ENCODE data around the gene PARP16. TPM values are rescaled to one million over a fixed set of nuclear protein-coding genes. Genes with fewer than 3 reads are reported as not detected.

PARP16 gene
- total and polyA plus RNA-seq, 9 of the 15 experiments (the other 6 are each of a cell fraction or from before 2014, with no cell fraction given), result 3.0 to 9.9 (median 5.8) TPM

DNA sequence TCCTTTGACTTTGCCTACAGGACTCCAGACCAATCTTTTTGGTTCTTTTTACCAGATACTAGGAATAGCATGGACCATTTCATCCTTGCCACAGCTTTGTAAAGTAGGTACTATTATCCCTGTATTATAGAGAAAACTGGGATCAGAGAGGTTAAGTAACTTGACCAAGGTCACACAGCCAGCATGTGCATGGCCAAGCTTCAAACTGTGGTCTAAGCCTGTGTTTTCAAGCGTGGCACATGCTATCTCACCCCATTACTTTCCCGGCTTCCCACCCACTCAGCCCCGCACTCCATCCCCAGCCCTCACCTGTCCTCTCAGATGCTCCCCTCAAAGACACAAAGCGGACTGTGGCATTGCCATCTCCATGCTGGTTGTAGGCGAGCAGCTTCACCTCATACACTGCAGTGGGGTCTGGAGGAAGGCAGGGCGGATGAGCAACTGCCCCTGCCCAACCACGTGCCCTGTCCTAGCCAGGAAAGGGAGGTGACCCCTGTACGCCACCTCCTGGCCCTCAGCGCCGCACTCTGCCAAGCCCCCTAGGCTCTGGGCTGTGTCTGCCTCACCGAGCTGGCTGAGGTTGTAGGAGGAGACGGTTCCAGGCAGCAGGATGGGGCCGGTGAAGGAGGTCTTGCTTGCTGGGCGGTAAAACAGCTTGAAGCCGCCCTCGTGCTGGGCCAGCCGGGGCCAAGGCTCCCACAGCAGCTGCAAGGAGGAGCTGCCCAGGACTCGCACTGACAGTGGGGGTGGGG, 43.5 kb upstream of the PARP16 start (continued):
- TF ChIP-seq ZNF507 (tag; conservative IDR thresholded peaks at IDR 0.05) (no peak), RBM25 (IDR thresholded peaks at IDR 0.05; ENCODE audit: low read depth, low read length, severe bottlenecking) (peak; percentile 96)

DNA sequence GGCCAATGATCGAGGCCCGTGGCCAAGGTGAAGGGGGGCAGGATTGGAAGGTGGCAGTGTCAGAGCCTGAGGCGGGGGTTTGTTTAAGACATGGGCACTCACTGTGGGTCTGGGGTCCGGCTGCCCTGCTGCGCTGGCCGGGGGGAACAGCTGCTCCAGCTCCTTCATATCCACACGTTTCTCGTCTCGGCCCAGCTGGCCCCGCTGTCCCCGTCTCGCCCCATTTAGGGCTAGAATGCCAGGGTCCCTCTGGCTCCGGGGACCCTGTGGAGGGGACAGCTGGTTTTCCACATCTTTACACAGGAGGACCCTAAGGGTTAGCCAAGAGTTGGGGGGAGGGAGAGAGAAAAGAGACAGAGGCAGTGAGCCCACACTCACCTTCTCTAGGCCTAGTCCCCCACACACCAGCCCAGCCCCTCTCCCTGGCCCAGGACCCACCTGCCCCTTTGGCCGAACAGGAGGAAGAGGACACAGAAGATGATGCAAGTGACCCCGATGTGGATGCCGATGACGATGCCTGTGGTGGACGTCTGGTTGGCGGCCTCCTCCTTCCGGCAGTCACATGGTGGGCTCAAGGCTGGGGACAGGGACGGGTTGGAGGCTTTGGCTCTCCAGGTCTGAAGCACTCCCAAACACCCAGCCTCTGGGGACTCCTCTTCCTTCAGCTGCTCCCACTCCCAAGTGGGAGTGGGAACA, 42.8 kb upstream of the PARP16 start:
- H3K9ac ChIP-seq (ENCODE audit: insufficient read depth in 1 of 2, low read depth in 2 of 2, low read length in 2 of 2), result peak overlapping the region in 1 of 2 experiments; percentile 52; a peak in 1 of 4 replicates
- no peak for FAIRE-seq

More for the DNA sequence above, 42.8 kb upstream of the PARP16 start:
- H3K9me1 ChIP-seq (ENCODE audit: control insufficient read depth, insufficient read depth, low read length), result no peaks in the 10 kb centered on the region
- BruUV-seq (replicated peaks), result no TSS peak
- H2AFZ ChIP-seq (ENCODE audit: low read depth, low read length), result no peak overlapping the region
- H3K9me3 ChIP-seq (replicated peaks; ENCODE audit: control insufficient read depth, insufficient read depth, low read depth, low read length), result no peaks in the 10 kb centered on the region
- H3K4me3 ChIP-seq, result no peak overlapping the region
- intact Hi-C loops (cut with micrococcal nuclease) (no loop called here), in situ Hi-C loops (cut with MboI) (no loop called here)
- H3K4me1 ChIP-seq (replicated peaks in 1 of 2; ENCODE audit: control insufficient read depth in 2 of 2, insufficient read depth in 2 of 2, low read length in 2 of 2), result peaks cover 0 to 27% of the 10 kb centered on the region in 2 experiments; a peak in 2 of 5 replicates
- H3K79me2 ChIP-seq (ENCODE audit: control insufficient read depth, insufficient read depth, low read length), result no peaks in the 10 kb centered on the region
- TF ChIP-seq C11orf30 (IDR thresholded peaks at IDR 0.05; ENCODE audit: low read depth) (no peak), SP1 (CRISPR knock-in tag; IDR thresholded peaks at IDR 0.05) (no peak), JUNB (CRISPR knock-in tag; conservative IDR thresholded peaks at IDR 0.05) (no peak), CEBPG (CRISPR knock-in tag; IDR thresholded peaks at IDR 0.05) (peak; percentile 46; the same call in 1 of the 2 replicates), CEBPG (tag; conservative IDR thresholded peaks at IDR 0.05 in 1 of 2, IDR thresholded peaks at IDR 0.05 in 1 of 2) (no peak), ZNF384 (IDR thresholded peaks at IDR 0.05; ENCODE audit: low read depth, low read length) (no peak), MAZ (CRISPR knock-in tag; conservative IDR thresholded peaks at IDR 0.05 in 1 of 2, IDR thresholded peaks at IDR 0.05 in 1 of 2) (no peak)
- TF ChIP-seq, protein P1, sequence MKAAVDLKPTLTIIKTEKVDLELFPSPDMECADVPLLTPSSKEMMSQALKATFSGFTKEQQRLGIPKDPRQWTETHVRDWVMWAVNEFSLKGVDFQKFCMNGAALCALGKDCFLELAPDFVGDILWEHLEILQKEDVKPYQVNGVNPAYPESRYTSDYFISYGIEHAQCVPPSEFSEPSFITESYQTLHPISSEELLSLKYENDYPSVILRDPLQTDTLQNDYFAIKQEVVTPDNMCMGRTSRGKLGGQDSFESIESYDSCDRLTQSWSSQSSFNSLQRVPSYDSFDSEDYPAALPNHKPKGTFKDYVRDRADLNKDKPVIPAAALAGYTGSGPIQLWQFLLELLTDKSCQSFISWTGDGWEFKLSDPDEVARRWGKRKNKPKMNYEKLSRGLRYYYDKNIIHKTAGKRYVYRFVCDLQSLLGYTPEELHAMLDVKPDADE (conservative IDR thresholded peaks at IDR 0.05; ENCODE audit: control insufficient read depth, low read depth, low read length), result no peak
- TF ChIP-seq, protein P2, sequence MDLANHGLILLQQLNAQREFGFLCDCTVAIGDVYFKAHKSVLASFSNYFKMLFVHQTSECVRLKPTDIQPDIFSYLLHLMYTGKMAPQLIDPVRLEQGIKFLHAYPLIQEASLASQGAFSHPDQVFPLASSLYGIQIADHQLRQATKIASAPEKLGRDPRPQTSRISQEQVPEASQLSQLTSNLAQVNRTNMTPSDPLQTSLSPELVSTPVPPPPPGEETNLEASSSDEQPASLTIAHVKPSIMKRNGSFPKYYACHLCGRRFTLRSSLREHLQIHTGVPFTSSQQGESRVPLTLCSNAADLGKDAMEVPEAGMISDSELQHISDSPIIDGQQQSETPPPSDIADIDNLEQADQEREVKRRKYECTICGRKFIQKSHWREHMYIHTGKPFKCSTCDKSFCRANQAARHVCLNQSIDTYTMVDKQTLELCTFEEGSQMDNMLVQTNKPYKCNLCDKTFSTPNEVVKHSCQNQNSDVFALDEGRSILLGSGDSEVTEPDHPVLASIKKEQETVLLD (IDR thresholded peaks at IDR 0.05), result no peak
- TF ChIP-seq, protein P3, sequence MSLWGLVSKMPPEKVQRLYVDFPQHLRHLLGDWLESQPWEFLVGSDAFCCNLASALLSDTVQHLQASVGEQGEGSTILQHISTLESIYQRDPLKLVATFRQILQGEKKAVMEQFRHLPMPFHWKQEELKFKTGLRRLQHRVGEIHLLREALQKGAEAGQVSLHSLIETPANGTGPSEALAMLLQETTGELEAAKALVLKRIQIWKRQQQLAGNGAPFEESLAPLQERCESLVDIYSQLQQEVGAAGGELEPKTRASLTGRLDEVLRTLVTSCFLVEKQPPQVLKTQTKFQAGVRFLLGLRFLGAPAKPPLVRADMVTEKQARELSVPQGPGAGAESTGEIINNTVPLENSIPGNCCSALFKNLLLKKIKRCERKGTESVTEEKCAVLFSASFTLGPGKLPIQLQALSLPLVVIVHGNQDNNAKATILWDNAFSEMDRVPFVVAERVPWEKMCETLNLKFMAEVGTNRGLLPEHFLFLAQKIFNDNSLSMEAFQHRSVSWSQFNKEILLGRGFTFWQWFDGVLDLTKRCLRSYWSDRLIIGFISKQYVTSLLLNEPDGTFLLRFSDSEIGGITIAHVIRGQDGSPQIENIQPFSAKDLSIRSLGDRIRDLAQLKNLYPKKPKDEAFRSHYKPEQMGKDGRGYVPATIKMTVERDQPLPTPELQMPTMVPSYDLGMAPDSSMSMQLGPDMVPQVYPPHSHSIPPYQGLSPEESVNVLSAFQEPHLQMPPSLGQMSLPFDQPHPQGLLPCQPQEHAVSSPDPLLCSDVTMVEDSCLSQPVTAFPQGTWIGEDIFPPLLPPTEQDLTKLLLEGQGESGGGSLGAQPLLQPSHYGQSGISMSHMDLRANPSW (CRISPR knock-in tag; IDR thresholded peaks at IDR 0.05), result no peak
- peaks cover 9% of the 10 kb centered on the region; the same call in 1 of the 2 replicates for H4K20me1 ChIP-seq (replicated peaks; ENCODE audit: control insufficient read depth, insufficient read depth, low read length)
- no peak overlapping the region for H3K4me2 ChIP-seq (ENCODE audit: insufficient read depth, low read length)
- H3K36me3 ChIP-seq (ENCODE audit: control insufficient read depth, insufficient read depth, low read length), result no peaks in the 10 kb centered on the region
- POLR2A ChIA-PET, result interaction anchor here (0.6 to 3.6 kb wide), 6 partner anchors 10 to 603 kb away, joined by 3 to 20 read pairs (median 3); partner anchors contain the start of gene RNU5B-1
- H3K27me3 ChIP-seq (ENCODE audit: control insufficient read depth in 2 of 2, insufficient read depth in 2 of 2, low read length in 2 of 2), result peaks cover 36 to 61% of the 10 kb centered on the region in 2 experiments
- ATAC-seq, result no peak
- DNase-seq (ENCODE audit: extremely low read depth in 1 of 4, low spot score in 3 of 4), result no peak
- CTCF ChIA-PET (ENCODE audit: low intra/inter-chr PET ratio), result no interaction called here
- 34% methylated on average over 20 of the region's 21 CpGs for WGBS (ENCODE audit: insufficient coverage, low coverage, missing lambda C conversion rate)
- H3K27ac ChIP-seq (ENCODE audit: extremely low read depth, low read depth, low read length), result no peak overlapping the region

Data from K562 (cell line).